ENCODE results near the gene CASZ1. TPM values are rescaled to one million over a fixed set of nuclear protein-coding genes. Genes with fewer than 3 reads are reported as not detected.

Gene CASZ1
- total and polyA plus RNA-seq, 2 donors (not counting 3 experiments of a cell fraction or from before 2014, with no cell fraction given): 1.5 to 5.2 TPM

- peak; percentile 18 for FAIRE-seq
- TF ChIP-seq EZH2 (IDR thresholded peaks at IDR 0.05; ENCODE audit: borderline replicate concordance, low read depth, low read length, severe bottlenecking) (no peak), FOS (IDR thresholded peaks at IDR 0.05; ENCODE audit: borderline replicate concordance, insufficient read depth, low read length) (no peak), GATA2 (IDR thresholded peaks at IDR 0.05; ENCODE audit: insufficient read depth, insufficient read length, low read depth, low read length) (no peak)
Observed at GRCh38 chr1:10646347-10646861, 150.0 kb downstream of the CASZ1 start.

DNA sequence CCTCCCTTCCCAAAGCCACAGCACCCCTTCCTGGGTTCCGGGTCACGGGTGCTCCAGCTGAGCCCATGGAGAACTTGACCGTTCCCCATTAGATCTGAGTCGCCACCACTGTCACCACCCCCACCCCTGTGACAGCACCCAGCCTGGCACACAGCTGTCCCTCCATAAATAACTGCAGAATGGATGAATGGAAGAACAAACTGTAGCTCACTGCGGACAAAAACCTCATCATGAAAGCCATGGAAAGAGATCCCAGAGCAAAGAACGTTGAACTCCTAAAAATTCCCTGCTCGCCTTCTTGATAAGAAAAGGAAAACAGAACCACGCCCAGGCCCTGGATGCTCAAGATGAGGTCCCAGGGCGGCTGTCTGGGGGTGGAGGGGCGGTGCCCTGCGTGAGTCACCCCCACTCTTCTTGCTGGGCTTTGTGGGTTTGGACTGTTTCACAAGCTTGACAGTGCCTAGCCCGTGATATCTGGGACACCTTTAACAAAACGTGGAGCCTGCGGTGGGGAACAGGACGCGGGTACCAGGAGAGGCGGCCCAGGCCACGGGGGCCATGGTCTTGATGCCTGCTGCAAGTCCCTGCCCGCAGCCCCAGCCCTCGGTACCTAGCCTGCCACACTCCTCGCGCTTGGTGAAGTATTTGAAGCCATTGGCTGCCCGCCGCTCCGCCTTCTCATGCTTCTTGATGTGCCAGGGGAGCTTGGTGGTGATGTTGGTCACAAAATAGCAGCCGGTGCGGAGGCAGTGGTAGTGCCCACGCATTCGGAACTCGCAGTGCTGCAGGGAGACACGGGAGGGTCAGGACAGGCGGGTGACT lies 151.9 kb downstream of the CASZ1 start:
- H3K4me1 ChIP-seq (ENCODE audit: control insufficient read depth, extremely low read depth, insufficient read depth, low read length): no peaks in the 10 kb centered on the region
- H4K20me1 ChIP-seq (replicated peaks; ENCODE audit: control insufficient read depth, extremely low read depth, insufficient read depth, low read length): no peaks in the 10 kb centered on the region
- DNase-seq (ENCODE audit: low read depth, low spot score) (no peak), FAIRE-seq (no peak)
- POLR2A ChIA-PET: no interaction called here
- no peak overlapping the region for H3K4me3 ChIP-seq (replicated peaks in 1 of 3; ENCODE audit: insufficient read depth in 1 of 3, low read depth in 1 of 3, low read length in 3 of 3)
- no TSS peak for BruUV-seq (replicated peaks)
- H3K4me2 ChIP-seq (ENCODE audit: insufficient read depth, low read length): no peak overlapping the region
- no peak for TF ChIP-seq MYC (IDR thresholded peaks at IDR 0.05; ENCODE audit: low read depth, low read length)
- no peak for TF ChIP-seq JUN (IDR thresholded peaks at IDR 0.05; ENCODE audit: borderline replicate concordance, insufficient read depth, insufficient read length, low read depth)
- TF ChIP-seq, protein P1, sequence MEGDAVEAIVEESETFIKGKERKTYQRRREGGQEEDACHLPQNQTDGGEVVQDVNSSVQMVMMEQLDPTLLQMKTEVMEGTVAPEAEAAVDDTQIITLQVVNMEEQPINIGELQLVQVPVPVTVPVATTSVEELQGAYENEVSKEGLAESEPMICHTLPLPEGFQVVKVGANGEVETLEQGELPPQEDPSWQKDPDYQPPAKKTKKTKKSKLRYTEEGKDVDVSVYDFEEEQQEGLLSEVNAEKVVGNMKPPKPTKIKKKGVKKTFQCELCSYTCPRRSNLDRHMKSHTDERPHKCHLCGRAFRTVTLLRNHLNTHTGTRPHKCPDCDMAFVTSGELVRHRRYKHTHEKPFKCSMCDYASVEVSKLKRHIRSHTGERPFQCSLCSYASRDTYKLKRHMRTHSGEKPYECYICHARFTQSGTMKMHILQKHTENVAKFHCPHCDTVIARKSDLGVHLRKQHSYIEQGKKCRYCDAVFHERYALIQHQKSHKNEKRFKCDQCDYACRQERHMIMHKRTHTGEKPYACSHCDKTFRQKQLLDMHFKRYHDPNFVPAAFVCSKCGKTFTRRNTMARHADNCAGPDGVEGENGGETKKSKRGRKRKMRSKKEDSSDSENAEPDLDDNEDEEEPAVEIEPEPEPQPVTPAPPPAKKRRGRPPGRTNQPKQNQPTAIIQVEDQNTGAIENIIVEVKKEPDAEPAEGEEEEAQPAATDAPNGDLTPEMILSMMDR (IDR thresholded peaks at IDR 0.05; ENCODE audit: extremely low read depth in 1 of 2, insufficient read depth in 1 of 2, low read depth in 1 of 2, low read length in 2 of 2): no peak
- CTCF ChIA-PET: no interaction called here
- H3K9ac ChIP-seq (replicated peaks; ENCODE audit: extremely low read depth, insufficient read depth, low read length): no peak overlapping the region
- H3K27ac ChIP-seq (ENCODE audit: insufficient read depth, low read depth, low read length): no peak overlapping the region
- H3K27me3 ChIP-seq (ENCODE audit: control insufficient read depth in 2 of 2, insufficient read depth in 2 of 2, low read length in 2 of 2): no peaks in the 10 kb centered on the region
- H3K79me2 ChIP-seq (ENCODE audit: control insufficient read depth, insufficient read depth, low read length): no peaks in the 10 kb centered on the region
- intact Hi-C loops (cut with micrococcal nuclease) (no loop called here), dilution Hi-C loops (cut with MboI; ENCODE audit: extremely low pct_ligation_motif_present, low sequenced_read_pairs) (no loop called here)
- H3K9me3 ChIP-seq (replicated peaks; ENCODE audit: control insufficient read depth, insufficient read depth, low read length): no peaks in the 10 kb centered on the region
- no peaks in the 10 kb centered on the region for H3K36me3 ChIP-seq (ENCODE audit: control insufficient read depth in 2 of 2, extremely low read depth in 1 of 2, insufficient read depth in 2 of 2, low read length in 2 of 2)
- H2AFZ ChIP-seq (ENCODE audit: low read depth, low read length): no peak overlapping the region
- H3K9me1 ChIP-seq (replicated peaks; ENCODE audit: control insufficient read depth, extremely low read depth, insufficient read depth, low read length): no peaks in the 10 kb centered on the region

More at GRCh38 chr1:10646347-10646861, 150.0 kb downstream of the CASZ1 start:
- intact Hi-C loops (cut with micrococcal nuclease): no loop called here
- dilution Hi-C loops (cut with MboI; ENCODE audit: extremely low pct_ligation_motif_present, low sequenced_read_pairs): no loop called here
- BruUV-seq (replicated peaks): no TSS peak
- ChIA-PET CTCF (no interaction called here), POLR2A (no interaction called here)
- no peak overlapping the region for H3K27ac ChIP-seq (ENCODE audit: insufficient read depth, low read depth, low read length)
- no peak overlapping the region for H2AFZ ChIP-seq (ENCODE audit: low read depth, low read length)
- no peaks in the 10 kb centered on the region for H4K20me1 ChIP-seq (replicated peaks; ENCODE audit: control insufficient read depth, extremely low read depth, insufficient read depth, low read length)
- no peaks in the 10 kb centered on the region for H3K9me3 ChIP-seq (replicated peaks; ENCODE audit: control insufficient read depth, insufficient read depth, low read length)
- no peak overlapping the region for H3K4me3 ChIP-seq (replicated peaks in 1 of 3; ENCODE audit: insufficient read depth in 1 of 3, low read depth in 1 of 3, low read length in 3 of 3)
- peaks cover under 1% of the 10 kb centered on the region for H3K4me1 ChIP-seq (ENCODE audit: control insufficient read depth, extremely low read depth, insufficient read depth, low read length)
- H3K9ac ChIP-seq (replicated peaks; ENCODE audit: extremely low read depth, insufficient read depth, low read length): no peak overlapping the region
- no peak overlapping the region for H3K4me2 ChIP-seq (ENCODE audit: insufficient read depth, low read length)
- no peaks in the 10 kb centered on the region for H3K27me3 ChIP-seq (ENCODE audit: control insufficient read depth in 2 of 2, insufficient read depth in 2 of 2, low read length in 2 of 2)
- H3K9me1 ChIP-seq (replicated peaks; ENCODE audit: control insufficient read depth, extremely low read depth, insufficient read depth, low read length): no peaks in the 10 kb centered on the region
- peak; percentile 13 for DNase-seq (ENCODE audit: low read depth, low spot score)
- H3K36me3 ChIP-seq (ENCODE audit: control insufficient read depth in 2 of 2, extremely low read depth in 1 of 2, insufficient read depth in 2 of 2, low read length in 2 of 2): no peaks in the 10 kb centered on the region
- no peaks in the 10 kb centered on the region for H3K79me2 ChIP-seq (ENCODE audit: control insufficient read depth, insufficient read depth, low read length)
